ENCODE results near the gene L3MBTL2. TPM values are rescaled to one million over a fixed set of nuclear protein-coding genes. Genes with fewer than 3 reads are reported as not detected.
A peak's percentile ranks its signal among the peaks of the same experiment; 100 is the strongest.

Gene L3MBTL2
- total and polyA plus RNA-seq, 7 donors = 7.2 to 15.8 (median 11.4) TPM

GRCh38 chr22:41242396-41243117 is 37.4 kb downstream of the L3MBTL2 start:
- peaks cover 0 to 18% of the 10 kb centered on the region in 2 donors for H3K36me3 ChIP-seq (ENCODE audit: insufficient read depth in 1 of 2, low read depth in 1 of 2)
- no peaks in the 10 kb centered on the region for H3K9me3 ChIP-seq
- no peaks in the 10 kb centered on the region for H3K27me3 ChIP-seq (ENCODE audit: insufficient read depth in 3 of 3, low read length in 2 of 3)
- H3K4me3 ChIP-seq = no peak overlapping the region
- TF ChIP-seq CTCF (IDR thresholded peaks at IDR 0.05) = no peak
- no peak overlapping the region for H3K27ac ChIP-seq
- 88 to 89% (median 89%) methylated on average over 18 of the region's 18 CpGs for WGBS, 3 donors
- ATAC-seq (no peak), DNase-seq (no peak)
- intact Hi-C loops (cut with DNase I) = no loop called here
- H3K4me1 ChIP-seq = peaks cover under 1% of the 10 kb centered on the region

GRCh38 chr22:41243361-41243760 is 38.2 kb downstream of the L3MBTL2 start:
- no peak for DNase-seq
- TF ChIP-seq CTCF (IDR thresholded peaks at IDR 0.05) = no peak
- H3K9me3 ChIP-seq = no peaks in the 10 kb centered on the region
- H3K27ac ChIP-seq = no peak overlapping the region
- intact Hi-C loops (cut with DNase I) = no loop called here
- H3K4me3 ChIP-seq = no peak overlapping the region
- peaks cover 0 to 26% of the 10 kb centered on the region in 2 donors for H3K36me3 ChIP-seq (ENCODE audit: insufficient read depth in 1 of 2, low read depth in 1 of 2)
- H3K4me1 ChIP-seq = no peaks in the 10 kb centered on the region
- H3K27me3 ChIP-seq (ENCODE audit: insufficient read depth in 3 of 3, low read length in 2 of 3) = no peaks in the 10 kb centered on the region
- ATAC-seq = no peak
- 89 to 91% (median 91%) methylated on average over 6 of the region's 6 CpGs for WGBS, 3 donors

- no peaks in the 10 kb centered on the region for H3K4me1 ChIP-seq
- no peaks in the 10 kb centered on the region for H3K9me3 ChIP-seq
- no peak overlapping the region for H3K4me3 ChIP-seq
- intact Hi-C loops (cut with DNase I) = no loop called here
- DNase-seq (no peak), ATAC-seq (no peak)
- no peak overlapping the region for H3K27ac ChIP-seq
- 83 to 87% (median 87%) methylated on average over 21 of the region's 21 CpGs for WGBS, 3 donors
- TF ChIP-seq CTCF (IDR thresholded peaks at IDR 0.05) = no peak
- H3K36me3 ChIP-seq (ENCODE audit: insufficient read depth in 1 of 2, low read depth in 1 of 2) = peaks cover 0 to 53% of the 10 kb centered on the region in 2 donors
- no peaks in the 10 kb centered on the region for H3K27me3 ChIP-seq (ENCODE audit: insufficient read depth in 3 of 3, low read length in 2 of 3)
Observed at GRCh38 chr22:41245917-41246499, 40.9 kb downstream of the L3MBTL2 start.

- Histone ChIP-seq H3K27ac (no peak overlapping the region), H3K9me3 (no peaks in the 10 kb centered on the region), H3K36me3 (ENCODE audit: insufficient read depth in 1 of 2, low read depth in 1 of 2) (peaks cover 0 to 70% of the 10 kb centered on the region in 2 donors), H3K4me1 (no peaks in the 10 kb centered on the region), H3K4me3 (no peak overlapping the region), H3K27me3 (ENCODE audit: insufficient read depth in 3 of 3, low read length in 2 of 3) (no peaks in the 10 kb centered on the region)
- 81 to 89% (median 84%) methylated on average over 7 of the region's 7 CpGs for WGBS, 3 donors
- DNase-seq (no peak), ATAC-seq (peak in 1 of 4 donors; percentile 11)
- no peak for TF ChIP-seq CTCF (IDR thresholded peaks at IDR 0.05)
- intact Hi-C loops (cut with DNase I) = no loop called here
Observed at GRCh38 chr22:41247703-41248102, 42.6 kb downstream of the L3MBTL2 start.

Data from psoas muscle (tissue), 8 donors.